IMR-90 (cell line): ENCODE data around the gene AUTS2. TPM values are rescaled to one million over a fixed set of nuclear protein-coding genes. Genes with fewer than 3 reads are reported as not detected.

Source experiments
- ATAC-seq: fragments of 200-7000 bp; cut with Tn5 transposase; 2 replicates; pipeline ENCODE4 v1.9.1; 2020; ENCODE audit warnings: low read depth, mild to moderate bottlenecking, moderate library complexity
- BruUV-seq: library from RNA; stranded (reverse); fragments of 400-500 nt; replicated peaks from 2 replicates; lab custom pipeline; 2021; lab: Mats Ljungman, UMichigan
- CTCF ChIA-PET: fragments of 300-600 bp; formaldehyde crosslinking; extraction: SDS; loops from one replicate; lab custom pipeline; 2021; ENCODE audit warnings: antibody characterized with exemption; lab: Yijun Ruan, JAX
- POLR2A ChIA-PET: fragments of 300-600 bp; sonication (Branson Sonifier 250); formaldehyde crosslinking; loops from one replicate; lab custom pipeline; 2022; ENCODE audit warnings: antibody characterized with exemption; ENCODE audit not compliant: unreplicated experiment; lab: Charles Lee
- DNase-seq: peaks from one replicate; pipeline ENCODE4 v3.0.0; 2013
- H2AFZ ChIP-seq: replicated peaks from 2 replicates; pipeline ENCODE3; 2013; ENCODE audit warnings: low read length, mild to moderate bottlenecking; ENCODE audit not compliant: poor library complexity
- H2AK5ac ChIP-seq: 2 replicates; pipeline ENCODE4 v1.6.1; 2013; ENCODE audit warnings: low read depth, low read length, inconsistent platforms
- H2AK9ac ChIP-seq: replicated peaks from 2 replicates; pipeline ENCODE3; 2013; ENCODE audit warnings: mild to moderate bottlenecking, low read depth, low read length, moderate library complexity; ENCODE audit not compliant: poor library complexity
- H2BK120ac ChIP-seq: 2 replicates; pipeline ENCODE4 v1.6.1; 2013; ENCODE audit warnings: low read depth, low read length, inconsistent platforms
- H2BK15ac ChIP-seq: 3 replicates; pipeline ENCODE4 v1.6.1; 2013; ENCODE audit warnings: low read depth, low read length, inconsistent platforms
- H2BK20ac ChIP-seq: 2 replicates; pipeline ENCODE4 v1.6.1; 2013; ENCODE audit warnings: low read depth, mild to moderate bottlenecking, inconsistent platforms, low read length, moderate library complexity
- H2BK5ac ChIP-seq: 2 replicates; pipeline ENCODE4 v1.6.1; 2013; ENCODE audit warnings: mild to moderate bottlenecking, low read depth, low read length, inconsistent platforms; ENCODE audit not compliant: poor library complexity, severe bottlenecking
- H3K14ac ChIP-seq: replicated peaks from 2 replicates; pipeline ENCODE4 v1.6.1; 2013; ENCODE audit warnings: low read depth, low read length, inconsistent platforms
- H3K18ac ChIP-seq: 2 replicates; pipeline ENCODE4 v1.6.1; 2013; ENCODE audit warnings: low read depth, low read length, control low read depth
- H3K23ac ChIP-seq: 2 replicates; pipeline ENCODE4 v1.6.1; 2013; ENCODE audit warnings: low read depth, low read length, inconsistent platforms
- H3K27ac ChIP-seq: 2 replicates; pipeline ENCODE4 v1.5.1; 2013; ENCODE audit warnings: mild to moderate bottlenecking, control low read depth, low read length; ENCODE audit not compliant: insufficient read depth
- H3K27me3 ChIP-seq: 2 replicates; pipeline ENCODE4 v1.6.1; 2013; ENCODE audit warnings: low read length; ENCODE audit not compliant: control insufficient read depth, insufficient read depth
- H3K36me3 ChIP-seq: 2 replicates; pipeline ENCODE4 v1.6.1; 2013; ENCODE audit warnings: low read length, mixed read lengths; ENCODE audit not compliant: control insufficient read depth, insufficient read depth
- H3K4ac ChIP-seq: 2 replicates; pipeline ENCODE4 v1.6.1; 2013; ENCODE audit warnings: low read depth, low read length, inconsistent platforms
- H3K4me1 ChIP-seq: 2 replicates; pipeline ENCODE4 v1.6.1; 2013; ENCODE audit warnings: low read length, mixed read lengths; ENCODE audit not compliant: control insufficient read depth, insufficient read depth
- H3K4me2 ChIP-seq: 2 replicates; pipeline ENCODE4 v1.6.1; 2013; ENCODE audit warnings: low read depth, mild to moderate bottlenecking, control low read depth, low read length, moderate library complexity
- H3K4me3 ChIP-seq: 2 replicates; pipeline ENCODE4 v1.5.1; 2013; ENCODE audit warnings: low read depth, mild to moderate bottlenecking, control low read depth, low read length, moderate library complexity; ENCODE audit not compliant: insufficient read depth
- H3K56ac ChIP-seq: 2 replicates; pipeline ENCODE4 v1.6.1; 2013; ENCODE audit warnings: low read length, inconsistent platforms; ENCODE audit not compliant: insufficient read depth; ENCODE audit errors: extremely low read depth
- H3K79me1 ChIP-seq, 2 experiments: 2 replicates each; pipeline ENCODE4 v1.6.1; 2013; ENCODE audit warnings: low read length in 2 of 2, inconsistent platforms in 1 of 2, low read depth in 1 of 2
- H3K9ac ChIP-seq: 2 replicates; pipeline ENCODE4 v1.6.1; 2013; ENCODE audit warnings: low read depth, low read length, control low read depth
- H3K9me1 ChIP-seq: 2 replicates; pipeline ENCODE4 v1.6.1; 2013; ENCODE audit warnings: low read length, inconsistent platforms; ENCODE audit not compliant: insufficient read depth
- H3K9me3 ChIP-seq: 2 replicates; pipeline ENCODE4 v1.6.1; 2013; ENCODE audit warnings: low read length; ENCODE audit not compliant: control insufficient read depth, insufficient read depth
- H4K20me1 ChIP-seq: 2 replicates; pipeline ENCODE4 v1.6.1; 2013; ENCODE audit warnings: low read length, inconsistent platforms; ENCODE audit not compliant: insufficient read depth
- H4K5ac ChIP-seq: 2 replicates; pipeline ENCODE4 v1.6.1; 2013; ENCODE audit warnings: mild to moderate bottlenecking, low read depth, low read length, control low read depth
- H4K8ac ChIP-seq, 2 experiments: 2 replicates each; pipeline ENCODE4 v1.6.1; 2013; ENCODE audit warnings: low read depth in 2 of 2, low read length in 2 of 2, control low read depth in 1 of 2, inconsistent platforms in 1 of 2
- H4K91ac ChIP-seq: 2 replicates; pipeline ENCODE4 v1.6.1; 2013; ENCODE audit warnings: low read depth, low read length, inconsistent platforms; ENCODE audit not compliant: insufficient read depth
- BHLHE40 ChIP-seq: fragments of 150-350 bp; IDR thresholded peaks from 2 replicates; pipeline ENCODE4 v1.6.1; 2016; ENCODE audit warnings: mild to moderate bottlenecking, low read depth, low read length
- CEBPB ChIP-seq: IDR thresholded peaks from 2 replicates; pipeline ENCODE4 v1.6.1; 2012; ENCODE audit warnings: low read depth, low read length, improper control_type of control experiment
- MAFK ChIP-seq: IDR thresholded peaks from 2 replicates; pipeline ENCODE4 v1.6.1; 2012; ENCODE audit warnings: low read depth, low read length, improper control_type of control experiment
- MXI1 ChIP-seq: IDR thresholded peaks from 2 replicates; pipeline ENCODE4 v1.6.1; 2012; ENCODE audit warnings: low read depth, mild to moderate bottlenecking, low read length, moderate library complexity, borderline replicate concordance
- POLR2A ChIP-seq: IDR thresholded peaks from 2 replicates; pipeline ENCODE4 v1.6.1; 2012; ENCODE audit warnings: mild to moderate bottlenecking, low read depth, low read length
- RCOR1 ChIP-seq: IDR thresholded peaks from 2 replicates; pipeline ENCODE4 v1.6.1; 2012; ENCODE audit warnings: mild to moderate bottlenecking, low read length, improper control_type of control experiment; ENCODE audit not compliant: insufficient replicate concordance
- SMC3 ChIP-seq: fragments of 150-350 bp; IDR thresholded peaks from 2 replicates; pipeline ENCODE4 v1.6.1; 2016; ENCODE audit warnings: low read depth, mild to moderate bottlenecking, antibody characterized with exemption, low read length, moderate library complexity
- WGBS, 2 experiments: methylation state at CpG; one replicate each; pipeline versions ENCODE4 v1.1.5 to v1.1.7; 2013; ENCODE audit warnings: missing lambda C conversion rate in 2 of 2; ENCODE audit not compliant: insufficient read length in 1 of 2; ENCODE audit errors: extremely low coverage in 2 of 2; 5-methylcytosine and 5-hydroxymethylcytosine counted together
- dilution Hi-C: fragments of 300-500 bp; cut with HindIII; formaldehyde crosslinking; loops from one replicate; pipeline ENCODE4 v1.14.3; 2018; ENCODE audit warnings: low sequenced_read_pairs; ENCODE audit not compliant: unreplicated experiment
- in situ Hi-C: fragments of 300-500 bp; cut with MboI; formaldehyde crosslinking; loops from 3 replicates; pipeline ENCODE4 v1.14.3; 2019; ENCODE audit warnings: low sequenced_read_pairs, inconsistent platforms, mixed read lengths
- intact Hi-C: fragments of 100-400 bp; cut with micrococcal nuclease; formaldehyde crosslinking; loops from 2 replicates; pipeline ENCODE4 v1.10.0; 2022
- polyA plus RNA-seq, 3 experiments: library from polyadenylated mRNA; depleted of rRNA; stranded (reverse); fragments of >200 nt; gene quantifications; 2 replicates each; pipeline ENCODE4 v1.2.3, GENCODE V29; 2012; ENCODE audit warnings: low replicate concordance in 1 of 3
- total RNA-seq: library from RNA; depleted of rRNA; stranded (reverse); fragments of >200 nt; gene quantifications from 2 replicates; pipeline ENCODE4 v1.2.3, GENCODE V29; 2012

AUTS2 gene
- total and polyA plus RNA-seq, 2 of the 4 experiments (the other 2 are of a cell fraction), result 0.90 to 3.0 TPM

DNA sequence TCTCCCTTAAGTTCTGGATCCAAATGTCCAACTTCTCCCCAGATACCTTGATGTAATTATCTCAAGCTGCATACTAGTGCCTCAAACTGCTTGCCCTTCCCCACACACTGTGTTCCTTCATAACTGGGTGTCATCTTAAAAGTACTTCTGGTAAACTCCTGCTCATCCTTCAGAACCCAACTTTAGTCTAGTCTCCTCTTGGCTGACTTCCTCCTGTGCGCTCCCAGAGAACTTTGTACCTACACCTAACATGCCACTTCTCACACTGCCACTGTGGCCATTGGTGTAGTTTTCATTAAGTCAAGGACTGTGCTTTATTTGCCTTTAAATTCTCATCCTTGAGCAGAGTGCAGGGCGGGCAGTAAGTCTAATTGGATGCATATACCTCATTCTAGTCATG, 958.5 kb downstream of the AUTS2 start:
- H3K36me3 ChIP-seq, result no peaks in the 10 kb centered on the region
- no CpG with 5 or more reads among the region's 2 CpGs for WGBS, 2 experiments
- no peak overlapping the region for H3K9ac ChIP-seq
- H4K20me1 ChIP-seq, result no peaks in the 10 kb centered on the region
- no peak overlapping the region for H2BK20ac ChIP-seq
- no peak overlapping the region for H3K4ac ChIP-seq
- H3K79me1 ChIP-seq, result no peaks in the 10 kb centered on the region
- no peak overlapping the region for H3K4me2 ChIP-seq
- H2BK120ac ChIP-seq, result no peak overlapping the region
- no peak overlapping the region for H3K56ac ChIP-seq
- in situ Hi-C loops, result no loop called here
- H3K9me3 ChIP-seq, result no peaks in the 10 kb centered on the region
- no peak for DNase-seq
- H4K91ac ChIP-seq, result no peak overlapping the region
- ATAC-seq, result no peak
- no peaks in the 10 kb centered on the region for H3K27me3 ChIP-seq
- no peak overlapping the region for H4K5ac ChIP-seq
- H2AFZ ChIP-seq, result no peak overlapping the region
- no peak overlapping the region for H2BK5ac ChIP-seq
- H2AK9ac ChIP-seq, result no peak overlapping the region
- dilution Hi-C loops, result no loop called here
- H3K14ac ChIP-seq, result no peak overlapping the region
- H3K4me3 ChIP-seq, result no peak overlapping the region
- no peaks in the 10 kb centered on the region for H3K4me1 ChIP-seq
- no TSS peak for BruUV-seq
- CTCF ChIA-PET, result no interaction called here
- H3K18ac ChIP-seq, result no peak overlapping the region
- POLR2A ChIA-PET, result no interaction called here
- no peak for TF ChIP-seq RCOR1
- TF ChIP-seq MXI1, result no peak
- no peak for TF ChIP-seq SMC3
- no peak for TF ChIP-seq POLR2A
- TF ChIP-seq MAFK, result no peak
- TF ChIP-seq CEBPB, result no peak
- no peak for TF ChIP-seq BHLHE40
- H2AK5ac ChIP-seq, result no peak overlapping the region
- no peak overlapping the region for H2BK15ac ChIP-seq
- no peak overlapping the region for H4K8ac ChIP-seq
- H3K9me1 ChIP-seq, result no peaks in the 10 kb centered on the region
- no peak overlapping the region for H3K27ac ChIP-seq
- no peak overlapping the region for H3K23ac ChIP-seq
- intact Hi-C loops, result no loop called here
